Renal pelvis (tissue), 4 donors: ENCODE measurements around the gene ANKRD9. TPM values are rescaled to one million over a fixed set of nuclear protein-coding genes. Genes with fewer than 3 reads are reported as not detected.

ENCODE experiments used
- DNase-seq: peaks from one replicate; pipeline ENCODE4 v3.0.0-alpha.2; 2013
- polyA plus RNA-seq, 3 donors: library from polyadenylated mRNA; unstranded; fragments of 120-200 nt; gene quantifications; one replicate each; pipeline ENCODE4 v1.2.1, GENCODE V29; 2013; ENCODE audit not compliant: insufficient read length in 3 of 3

Gene ANKRD9
- polyA plus RNA-seq, 3 donors: 5.5 to 7.5 (median 7.2) TPM

DNA sequence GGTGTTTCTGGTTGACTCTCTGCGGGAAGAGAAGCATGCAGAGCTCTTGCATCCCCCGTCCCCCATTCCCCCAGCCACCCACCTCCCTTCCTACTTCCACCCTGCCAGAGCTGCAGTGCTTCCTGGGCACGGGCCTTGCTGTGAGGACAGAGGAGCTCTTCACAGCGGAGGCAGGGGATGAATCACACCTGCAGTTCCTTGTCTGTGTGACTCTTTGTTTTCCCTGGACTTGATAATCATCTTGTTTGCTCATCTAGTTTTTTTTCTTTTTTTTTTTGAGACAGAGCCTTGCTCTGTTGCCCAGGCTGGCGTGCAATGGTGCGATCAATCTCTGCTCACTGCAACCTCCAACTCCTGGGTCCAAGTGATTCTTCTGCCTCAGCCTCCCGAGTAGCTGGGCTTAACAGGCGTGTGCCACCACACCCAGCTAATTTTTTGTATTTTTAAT lies 27.8 kb downstream of the ANKRD9 start:
- no peak for DNase-seq

- no peak for DNase-seq
These were observed 28.2 kb downstream of the ANKRD9 start for GRCh38 chr14:102481371-102481770.

DNA sequence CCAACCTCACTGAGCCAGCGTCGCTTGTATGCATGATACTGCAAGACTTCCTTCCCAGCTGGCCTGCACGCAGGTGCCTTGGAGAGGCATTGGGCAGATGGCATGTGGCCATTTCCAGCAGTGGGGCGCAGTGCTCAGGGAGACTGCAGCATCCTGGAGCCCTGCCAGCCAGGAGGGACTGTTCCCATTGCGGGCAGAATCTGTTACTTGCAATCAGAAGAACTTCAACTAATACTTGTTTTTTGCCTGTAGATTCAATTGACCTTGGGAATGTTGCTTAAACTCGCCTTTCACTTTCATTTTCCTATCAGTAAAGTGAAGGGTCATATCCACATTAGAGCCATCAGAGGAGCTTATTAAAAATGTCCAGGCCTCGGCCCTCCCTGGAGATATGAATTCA lies 29.8 kb downstream of the ANKRD9 start:
- DNase-seq: no peak

- DNase-seq: no peak
These were observed 30.5 kb downstream of the ANKRD9 start for GRCh38 chr14:102479107-102479506.

DNA sequence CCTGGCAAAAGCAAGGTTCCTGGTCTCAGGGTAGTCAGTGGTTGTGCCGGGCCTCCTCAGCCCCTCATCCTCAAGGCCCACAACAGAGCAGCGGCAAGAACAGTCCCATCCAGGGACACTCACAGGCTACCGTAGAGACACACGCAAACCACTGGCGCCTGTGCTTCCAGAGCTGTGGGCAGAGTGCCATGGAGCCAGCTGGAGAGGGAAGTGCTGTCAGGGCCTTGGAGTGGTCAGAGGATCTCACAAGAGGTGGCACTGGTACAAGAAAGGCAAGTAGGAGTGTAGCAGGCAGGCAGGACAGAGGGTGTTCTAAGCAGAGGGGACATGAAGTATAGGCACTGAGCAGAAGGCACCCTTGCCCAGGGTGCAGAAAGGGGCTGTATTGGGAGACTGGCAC lies 34.6 kb downstream of the ANKRD9 start:
- DNase-seq: no peak

DNA sequence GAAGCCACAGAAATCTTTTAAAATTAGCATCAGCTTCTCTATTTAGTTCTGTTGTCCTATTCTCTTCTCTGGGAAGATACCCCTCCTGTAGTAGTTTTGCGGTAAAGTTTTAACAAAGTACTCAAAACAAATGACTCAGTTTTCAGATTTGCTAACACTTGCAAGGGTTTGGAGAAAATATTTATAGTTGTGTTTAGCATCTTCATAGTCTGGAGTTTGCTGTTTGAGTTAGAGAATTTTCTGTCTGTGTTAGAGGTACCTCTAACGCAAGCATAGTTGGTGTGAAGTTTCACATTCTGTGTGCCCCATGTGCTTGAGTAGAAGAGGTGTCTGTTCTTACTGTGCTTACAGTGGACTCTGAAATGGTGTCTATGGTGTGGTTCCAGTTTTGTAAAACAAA lies 36.0 kb downstream of the ANKRD9 start:
- DNase-seq: no peak

DNA sequence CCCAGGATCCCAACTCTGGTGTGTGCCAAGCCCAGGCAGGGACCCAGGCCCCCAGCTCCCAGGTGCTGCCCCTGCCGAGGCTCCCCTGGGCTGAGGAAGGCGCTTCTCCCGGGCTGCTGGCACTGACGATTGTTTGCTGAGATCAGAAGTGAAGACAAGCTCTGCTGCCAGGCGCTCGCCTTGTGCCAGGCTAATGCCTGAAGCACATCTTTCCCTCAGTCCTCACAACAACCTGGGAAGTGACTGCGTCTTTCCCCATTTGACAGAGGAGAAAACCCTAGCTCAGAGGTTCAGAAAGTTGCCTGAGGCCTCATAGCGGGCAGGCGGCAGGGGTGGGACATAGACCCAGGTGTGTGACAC lies 36.8 kb downstream of the ANKRD9 start:
- DNase-seq: no peak

DNA sequence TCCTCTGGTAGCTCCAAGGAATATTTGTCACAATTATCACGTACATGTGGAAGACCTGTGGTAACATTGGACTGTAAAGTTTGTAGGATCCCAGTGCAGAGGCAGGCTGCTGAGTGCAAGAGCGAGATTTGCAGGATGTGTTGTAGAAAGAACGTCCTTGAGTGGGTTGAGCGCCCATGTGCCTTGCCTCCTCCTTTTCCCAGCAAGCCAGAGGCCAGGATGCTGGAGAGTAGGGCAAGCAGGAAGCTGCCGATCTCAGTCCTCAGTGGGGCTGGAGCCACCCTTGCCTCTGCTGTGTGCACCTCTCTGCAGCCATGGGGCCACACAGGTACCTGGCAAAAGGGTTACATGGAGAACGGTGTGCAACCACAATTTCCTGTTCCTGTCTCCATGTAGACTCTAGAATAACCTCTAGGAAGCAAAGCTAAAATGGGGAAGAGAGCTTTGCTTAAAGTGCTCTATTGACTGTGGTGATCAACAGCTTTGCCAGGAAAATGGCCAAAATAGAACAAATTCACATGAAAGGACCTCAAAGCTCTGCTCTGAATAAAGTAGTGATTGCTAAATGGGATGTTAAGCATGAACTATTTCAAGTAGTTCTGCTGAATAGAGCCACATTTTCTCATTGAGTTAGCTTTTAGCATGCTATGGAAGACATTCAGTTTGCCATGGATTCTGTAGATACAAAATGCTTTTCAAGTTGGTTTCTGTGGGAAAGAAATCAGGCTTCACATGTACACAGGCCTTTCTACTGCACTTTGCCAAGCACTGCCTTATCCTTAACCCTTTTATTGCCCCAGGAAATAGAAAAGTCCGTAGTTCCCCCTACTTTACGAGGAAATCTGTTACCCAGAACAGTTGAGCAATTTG lies 37.4 kb downstream of the ANKRD9 start:
- DNase-seq: no peak

DNA sequence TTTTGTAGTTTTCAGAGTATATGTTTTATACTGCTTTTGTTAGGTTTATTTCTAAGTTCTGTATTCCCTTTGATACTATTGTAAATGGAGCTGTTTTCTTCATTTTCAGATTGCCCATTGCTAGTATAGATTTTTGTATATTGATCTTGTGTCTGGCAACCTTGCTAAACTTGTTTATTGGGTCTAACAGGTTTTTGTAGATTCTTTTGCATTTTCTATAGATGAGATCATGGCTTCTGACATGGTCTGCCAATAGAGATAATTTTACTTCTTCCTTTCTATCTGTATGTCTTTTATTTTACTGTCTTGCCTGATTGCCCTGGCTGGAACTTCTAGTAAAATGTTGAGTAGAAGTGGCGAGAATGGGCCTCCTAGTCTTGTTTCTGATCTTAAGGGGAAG lies 40.3 kb downstream of the ANKRD9 start:
- DNase-seq: no peak

GRCh38 chr14:102464846-102465341 lies 44.7 kb downstream of the ANKRD9 start:
- no peak for DNase-seq

GRCh38 chr14:102464006-102464405 lies 45.6 kb downstream of the ANKRD9 start:
- no peak for DNase-seq

DNA sequence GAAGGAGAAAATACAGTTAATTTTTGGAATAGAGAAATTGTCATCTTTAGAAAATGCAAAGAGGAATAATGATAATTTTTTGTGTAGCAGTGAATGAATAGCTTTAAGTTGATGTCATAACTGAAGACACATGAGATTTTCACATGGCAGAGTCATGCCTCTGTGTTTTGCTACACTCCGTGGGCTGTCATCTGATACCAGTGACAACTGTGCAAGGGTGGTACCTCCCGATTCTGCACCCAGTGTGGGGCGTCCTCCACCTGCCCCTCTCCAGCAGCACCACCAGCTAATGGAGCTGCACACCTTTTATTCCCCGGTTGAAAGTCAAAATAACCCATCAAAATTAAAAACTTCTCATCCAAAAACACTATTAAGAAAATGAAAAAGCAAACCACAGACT lies 47.2 kb downstream of the ANKRD9 start:
- no peak for DNase-seq

DNA sequence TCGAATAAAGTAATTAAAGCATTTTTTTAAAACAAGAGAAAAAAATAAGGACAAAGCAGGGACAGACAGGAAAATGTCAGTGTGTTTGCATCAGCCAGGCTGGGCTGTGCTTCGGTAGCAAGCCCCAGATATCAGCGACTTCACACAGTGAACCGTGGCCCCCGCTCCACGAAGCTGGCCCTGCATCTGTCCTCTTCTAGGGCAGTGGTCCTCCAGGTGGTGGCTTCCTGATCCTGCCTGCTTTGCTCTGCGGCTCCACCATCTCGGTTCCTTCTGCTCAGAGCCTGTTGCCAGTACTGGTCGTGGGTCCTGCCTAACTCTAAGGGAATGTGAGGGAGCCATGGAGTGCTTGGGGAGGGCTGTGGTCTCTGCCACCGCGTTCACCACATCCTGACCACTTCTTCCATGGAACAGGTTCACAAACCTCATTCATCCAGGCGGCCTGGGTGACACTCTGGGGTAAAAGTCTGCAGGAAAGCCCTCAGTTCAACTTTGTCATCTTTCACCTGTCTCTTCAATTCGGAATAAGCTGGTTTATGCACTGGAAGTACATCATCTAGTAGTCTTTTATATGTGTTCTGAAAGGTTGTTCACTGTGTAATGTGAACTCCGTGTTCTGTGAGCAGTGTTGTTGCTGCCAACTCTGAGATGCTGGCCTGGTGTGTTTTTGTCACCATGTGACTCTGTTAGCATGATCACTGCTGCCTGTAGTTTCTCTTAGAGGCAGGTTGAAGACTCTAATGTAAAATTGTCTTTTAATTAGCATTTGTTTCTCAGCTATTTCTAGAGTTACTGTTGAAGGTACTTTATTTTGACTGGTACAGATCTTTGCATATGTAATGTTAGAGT lies 47.9 kb downstream of the ANKRD9 start:
- no peak for DNase-seq

DNA sequence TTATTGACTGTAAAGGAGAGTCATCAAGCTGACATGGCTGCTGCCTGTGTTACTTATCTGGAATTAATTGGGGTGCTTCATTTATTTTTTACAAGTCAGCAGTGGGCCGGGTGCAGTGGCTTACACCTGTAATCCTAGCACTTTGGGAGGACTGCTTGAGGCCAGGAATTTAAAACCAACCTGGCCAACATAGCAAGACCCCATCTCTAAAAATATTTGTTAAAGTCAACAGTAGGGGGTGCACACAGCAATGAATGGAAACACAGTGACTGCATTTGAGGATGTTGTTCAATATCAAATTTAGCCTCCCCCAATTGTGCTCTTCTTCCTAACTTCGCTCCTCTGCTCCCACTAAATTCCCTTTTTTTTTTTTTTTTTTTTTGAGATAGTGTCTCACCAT lies 52.1 kb downstream of the ANKRD9 start:
- no peak for DNase-seq

DNA sequence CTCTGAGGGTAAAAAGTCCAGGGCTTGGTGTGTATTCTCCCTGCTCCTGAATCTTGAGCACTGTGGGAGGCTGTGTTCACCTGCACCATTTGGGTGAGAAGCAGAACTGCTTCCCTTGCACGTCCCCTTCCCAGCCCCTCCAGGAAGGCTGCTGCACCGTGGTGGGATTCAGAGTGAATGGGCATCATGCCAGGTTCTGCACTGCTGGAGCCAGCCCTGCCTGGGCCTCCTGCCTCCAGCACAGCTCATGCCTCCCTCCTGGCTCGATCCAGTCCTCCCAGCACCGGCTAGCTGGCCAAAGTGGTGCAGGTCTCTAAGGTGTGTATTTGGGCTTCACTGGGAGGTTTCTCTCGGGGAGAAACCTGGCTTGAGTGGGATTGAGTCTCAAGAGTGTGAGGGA lies 54.9 kb downstream of the ANKRD9 start:
- DNase-seq: no peak

DNA sequence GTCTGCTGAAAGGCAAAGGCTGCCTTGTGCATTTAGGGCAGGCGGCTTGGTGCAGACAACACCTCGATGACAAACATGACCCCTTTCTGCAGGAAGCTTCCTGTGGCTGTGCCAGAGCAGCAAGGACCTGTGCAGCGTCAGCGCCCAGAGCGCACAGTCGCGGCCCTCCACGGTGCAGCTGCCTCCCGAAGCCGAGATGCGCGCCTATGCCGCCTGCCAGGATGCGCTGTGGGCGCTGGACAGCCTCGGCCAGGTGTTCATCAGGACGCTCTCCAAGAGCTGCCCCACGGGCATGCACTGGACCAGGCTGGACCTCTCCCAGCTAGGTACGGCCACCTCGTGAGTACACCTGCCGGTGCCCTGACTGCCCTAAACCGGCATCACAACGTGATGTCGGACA lies 57.3 kb downstream of the ANKRD9 start:
- no peak for DNase-seq

Other genes starting within 250 kb of the ANKRD9 start
- 10 to 100 TPM; 27.8 to 42.0 (median 36.1) TPM for gene MOK, start 204.6 kb downstream of the ANKRD9 start, polyA plus RNA-seq
- gene ZNF839, start 190.0 kb downstream of the ANKRD9 start, polyA plus RNA-seq: 10 to 100 TPM; 13.7 to 22.3 (median 21.3) TPM
- gene CINP, start 146.9 kb downstream of the ANKRD9 start, polyA plus RNA-seq: 10 to 100 TPM; 34.1 to 36.0 (median 34.6) TPM
- 10 to 100 TPM; 18.4 to 20.9 (median 18.5) TPM for gene TECPR2, start 146.8 kb downstream of the ANKRD9 start, polyA plus RNA-seq
- 10 to 100 TPM; 32.7 to 39.0 (median 33.7) TPM for gene RCOR1, start 82.9 kb upstream of the ANKRD9 start, polyA plus RNA-seq